Measurements from ENCODE around the gene RAB3IL1.
A peak's percentile ranks its signal among the peaks of the same experiment; 100 is the strongest.

Gene RAB3IL1

GRCh38 chr11:61952882-61953281 is 35.5 kb upstream of the RAB3IL1 start:
- DNase-seq = no peak

GRCh38 chr11:61951484-61952135 is 34.2 kb upstream of the RAB3IL1 start:
- no peak for DNase-seq

GRCh38 chr11:61950035-61950547 is 32.7 kb upstream of the RAB3IL1 start, which contains the start of gene BEST1:
Gene BEST1, plus strand, starts transcription at chr11:61950351. Its CDS starts 1,456 bp downstream, at chr11:61951807.
- DNase-seq = no peak

- peak; percentile 88 for DNase-seq
Observed at GRCh38 chr11:61949169-61950034, 32.0 kb upstream of the RAB3IL1 start.

GRCh38 chr11:61948505-61948904 is 31.1 kb upstream of the RAB3IL1 start:
- no peak for DNase-seq

DNA sequence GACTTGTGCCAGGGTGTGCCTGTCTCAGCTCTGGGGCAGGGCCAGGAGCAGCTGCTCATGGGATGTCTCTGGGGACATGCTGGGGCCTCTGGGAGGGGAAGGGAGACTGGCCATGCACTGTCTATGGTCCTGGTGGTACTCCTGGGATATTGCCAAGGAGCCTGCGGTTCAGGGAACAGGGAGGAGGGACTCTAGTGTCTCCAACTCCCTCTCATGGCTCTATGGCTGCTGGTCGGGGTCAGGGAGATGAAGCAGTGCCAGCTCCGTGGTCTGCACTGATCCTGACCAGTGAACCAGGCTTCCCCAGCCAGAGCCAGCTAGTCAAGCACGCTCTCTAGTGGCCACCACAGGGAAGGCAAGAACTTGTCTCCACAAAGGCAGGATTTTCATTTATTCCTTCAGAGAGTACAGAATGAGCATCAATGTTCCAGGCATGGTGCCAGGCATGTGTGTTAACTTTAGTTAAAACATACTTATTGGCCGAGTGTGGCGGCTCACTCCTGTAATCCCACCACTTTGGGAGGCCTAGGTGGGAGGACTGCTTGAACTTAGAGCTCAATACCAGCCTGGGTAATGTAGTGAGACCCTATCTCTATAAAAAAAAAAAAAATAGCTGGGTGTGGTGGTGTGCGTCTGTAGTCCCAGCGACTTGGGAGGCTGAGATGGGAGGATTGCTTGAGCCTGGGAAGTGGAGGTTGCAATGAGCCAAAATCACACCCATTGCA is 30.3 kb upstream of the RAB3IL1 start:
- peak; percentile 78 for DNase-seq

GRCh38 chr11:61946894-61947293 is 29.5 kb upstream of the RAB3IL1 start:
- no peak for DNase-seq

- no peak for DNase-seq
Observed at GRCh38 chr11:61945191-61945590, 27.8 kb upstream of the RAB3IL1 start.

DNA sequence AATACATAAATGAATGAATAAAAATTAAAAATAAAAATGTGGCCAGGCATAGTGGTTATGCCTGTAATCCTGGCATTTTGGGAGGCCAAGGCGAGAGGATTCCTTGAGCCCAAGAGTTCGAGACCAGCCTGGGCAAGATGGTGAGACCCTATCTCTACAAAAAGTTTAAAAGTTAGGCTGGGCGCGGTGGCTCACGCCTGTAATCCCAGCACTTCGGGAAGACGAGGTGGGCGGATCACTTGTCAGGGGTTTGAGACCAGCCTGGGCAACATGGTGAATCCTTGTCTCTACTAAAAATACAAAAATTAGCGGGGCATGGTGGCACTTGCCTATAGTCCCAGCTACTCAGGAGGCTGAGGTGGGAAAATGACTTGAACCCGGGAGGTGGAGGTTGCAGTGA is 23.1 kb upstream of the RAB3IL1 start:
- no peak for DNase-seq

- DNase-seq = no peak
Observed at GRCh38 chr11:61935861-61936260, 18.5 kb upstream of the RAB3IL1 start.

GRCh38 chr11:61930933-61931332 is 13.6 kb upstream of the RAB3IL1 start:
- DNase-seq = no peak

DNA sequence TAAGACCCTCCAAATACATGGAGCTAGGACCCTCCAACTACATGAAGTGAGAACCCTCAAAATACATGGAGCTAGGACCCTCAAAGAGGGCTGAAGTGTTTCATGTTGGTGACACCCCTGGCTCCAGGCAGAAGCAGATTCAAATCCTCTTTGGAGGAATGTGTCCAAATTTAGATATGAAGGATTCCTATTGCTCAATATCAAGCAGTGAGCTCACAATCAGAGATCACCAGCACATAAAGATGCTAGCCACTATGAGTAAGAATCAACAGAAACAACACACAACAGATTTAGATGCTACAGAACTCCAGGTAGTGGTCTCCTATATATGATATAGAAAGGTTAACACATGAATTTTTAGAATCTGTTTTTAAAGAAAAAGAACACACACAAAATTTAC is 11.2 kb upstream of the RAB3IL1 start:
- DNase-seq = no peak

DNA sequence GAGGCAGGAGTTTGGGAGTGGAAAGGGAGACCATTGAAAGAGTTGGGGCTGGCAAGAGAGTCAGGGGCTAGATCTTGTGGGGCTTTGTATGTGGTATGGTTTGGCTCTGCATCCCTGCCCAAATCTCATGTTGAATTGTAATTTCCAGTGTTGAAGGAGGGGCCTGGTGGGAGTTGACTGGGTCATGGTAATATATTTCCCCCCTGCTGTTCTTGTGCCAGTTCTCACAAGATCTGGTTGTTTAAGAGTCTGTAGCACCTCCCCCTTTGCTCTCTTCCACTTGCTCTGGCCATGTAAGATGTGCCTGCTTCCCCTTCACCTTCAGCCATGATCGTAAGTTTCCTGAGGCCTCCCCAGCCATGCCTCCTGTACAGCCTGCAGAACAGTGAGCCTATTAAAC is 10.1 kb upstream of the RAB3IL1 start:
- no peak for DNase-seq

- DNase-seq = no peak
Observed at GRCh38 chr11:61926235-61926634, 8.9 kb upstream of the RAB3IL1 start.

DNA sequence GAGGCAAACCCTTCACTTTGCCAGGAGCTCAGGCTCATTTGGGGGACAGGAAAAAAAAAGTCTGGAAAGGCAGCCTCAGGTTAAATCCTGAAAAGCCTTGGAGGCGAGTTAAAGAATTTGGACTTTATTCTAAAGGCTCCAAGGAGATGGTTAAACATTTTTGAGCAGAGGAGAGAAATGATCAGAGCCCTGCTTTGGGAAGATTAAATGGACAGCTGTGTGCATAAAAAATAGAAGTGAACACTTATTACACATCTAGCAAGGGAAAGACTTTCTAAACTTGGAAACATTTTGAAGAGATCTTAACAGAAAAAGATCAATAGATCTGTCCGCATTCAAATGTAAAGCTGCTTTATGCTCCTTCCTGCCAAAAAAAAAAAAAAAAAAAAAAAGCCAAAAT is 8.4 kb upstream of the RAB3IL1 start:
- no peak for DNase-seq

GRCh38 chr11:61924064-61924455 is 6.7 kb upstream of the RAB3IL1 start:
- no peak for DNase-seq

GRCh38 chr11:61923166-61924063 is 6.0 kb upstream of the RAB3IL1 start:
- DNase-seq = no peak

DNA sequence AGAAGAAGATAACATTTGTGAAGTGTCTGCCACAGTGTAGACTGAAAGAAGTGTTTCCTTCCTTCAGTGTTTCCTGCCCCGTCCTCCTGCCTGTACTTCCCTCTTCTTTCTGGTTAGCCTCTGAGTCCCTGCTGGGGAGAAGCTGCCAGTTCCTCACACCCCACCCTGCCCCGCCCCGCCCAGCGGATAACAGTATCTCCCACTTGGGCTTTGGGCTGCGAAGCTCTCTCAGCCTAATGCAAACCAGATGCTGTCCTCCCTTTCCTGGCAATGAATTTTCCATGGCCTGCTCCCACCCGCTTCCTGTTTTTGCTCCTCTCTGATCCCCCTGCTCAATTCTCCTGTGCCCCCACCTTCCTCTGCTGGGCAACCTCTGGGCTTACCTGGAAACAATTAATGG is 5.2 kb upstream of the RAB3IL1 start:
- DNase-seq = no peak

GRCh38 chr11:61921446-61921845 is 4.1 kb upstream of the RAB3IL1 start:
- no peak for DNase-seq

- peak; percentile 26 for DNase-seq
Observed at GRCh38 chr11:61919705-61920631, 2.6 kb upstream of the RAB3IL1 start.

All from DMS79 treated with DMSO at 0.1 percent for 48 hours (cell line).